Hepatic stellate cell (primary cell): Measurements from ENCODE around the gene PLA2G4B.
"Not testable (repeated sequence)": the region's sequence is repeated elsewhere in the genome, so short reads cannot be mapped to it uniquely, and the experiment has no call there.

Experiments
- DNase-seq: peaks from one replicate; pipeline ENCODE4 v3.0.0; 2011; ENCODE audit warnings: low spot score

The PLA2G4B gene

GRCh38 chr15:41825572-41826535, 12.8 kb upstream of the PLA2G4B start:
- DNase-seq: no peak

- no peak for DNase-seq
Observed at GRCh38 chr15:41827290-41827879, 11.3 kb upstream of the PLA2G4B start.

- DNase-seq: peak; percentile 99
Observed at GRCh38 chr15:41827880-41828806, 10.5 kb upstream of the PLA2G4B start, which contains the start of gene JMJD7. TSS of gene JMJD7 (plus strand) at chr15:41828092. CDS start at chr15:41828125, 33 bp downstream.

GRCh38 chr15:41828807-41829141, 9.9 kb upstream of the PLA2G4B start:
- DNase-seq: no peak

GRCh38 chr15:41829959-41830646, 8.5 kb upstream of the PLA2G4B start:
- no peak for DNase-seq

- not testable (repeated sequence) for DNase-seq
Observed at GRCh38 chr15:41831291-41831690, 7.4 kb upstream of the PLA2G4B start.

GRCh38 chr15:41832208-41832607, 6.4 kb upstream of the PLA2G4B start:
- DNase-seq: no peak

GRCh38 chr15:41832875-41833274, 5.8 kb upstream of the PLA2G4B start:
- DNase-seq: no peak

- DNase-seq: no peak
Observed at GRCh38 chr15:41834096-41834495, 4.6 kb upstream of the PLA2G4B start.

- DNase-seq: no peak
Observed at GRCh38 chr15:41836073-41836472, 2.6 kb upstream of the PLA2G4B start.

GRCh38 chr15:41836713-41837454, 1.8 kb upstream of the PLA2G4B start:
- DNase-seq: no peak

GRCh38 chr15:41839781-41840491, 1.3 kb downstream of the PLA2G4B start:
- no peak for DNase-seq

- no peak for DNase-seq
Observed at GRCh38 chr15:41840673-41841072, 2.0 kb downstream of the PLA2G4B start.

- no peak for DNase-seq
Observed at GRCh38 chr15:41841131-41841530, 2.5 kb downstream of the PLA2G4B start.

GRCh38 chr15:41842229-41842628, 3.6 kb downstream of the PLA2G4B start:
- DNase-seq: no peak

GRCh38 chr15:41843571-41843970, 4.9 kb downstream of the PLA2G4B start:
- no peak for DNase-seq

- no peak for DNase-seq
Observed at GRCh38 chr15:41844814-41845213, 6.2 kb downstream of the PLA2G4B start.

GRCh38 chr15:41847206-41847605, 8.6 kb downstream of the PLA2G4B start:
- DNase-seq: no peak

GRCh38 chr15:41847981-41848380, 9.3 kb downstream of the PLA2G4B start:
- DNase-seq: no peak

GRCh38 chr15:41848631-41849030, 10.0 kb downstream of the PLA2G4B start:
- DNase-seq: no peak
